Osteoblast (primary cell): Measurements from ENCODE around the gene SORCS3. TPM values are rescaled to one million over a fixed set of nuclear protein-coding genes. Genes with fewer than 3 reads are reported as not detected.

Experiments used
- DNase-seq: peaks from one replicate; pipeline ENCODE4 v3.0.0; 2011; ENCODE audit warnings: low spot score, mixed read lengths; ENCODE audit not compliant: insufficient read length; ENCODE audit errors: missing footprints
- H2AFZ ChIP-seq: 2 replicates; pipeline ENCODE4 v1.6.0; 2011; ENCODE audit warnings: mild to moderate bottlenecking, low read length
- H3K27ac ChIP-seq: 2 replicates; pipeline ENCODE4 v1.5.1; 2011; ENCODE audit warnings: mild to moderate bottlenecking, low read depth, low read length, moderate library complexity
- H3K27me3 ChIP-seq: 2 replicates; pipeline ENCODE4 v1.6.0; 2012; ENCODE audit warnings: mild to moderate bottlenecking, control low read depth, inconsistent platforms, low read length, moderate library complexity; ENCODE audit not compliant: insufficient read depth
- H3K36me3 ChIP-seq: 2 replicates; pipeline ENCODE4 v1.5.1; 2011; ENCODE audit warnings: mild to moderate bottlenecking, low read length, control low read depth, moderate library complexity; ENCODE audit not compliant: insufficient read depth
- H3K4me1 ChIP-seq: 2 replicates; pipeline ENCODE4 v1.5.1; 2011; ENCODE audit warnings: mild to moderate bottlenecking, low read length, control low read depth, moderate library complexity; ENCODE audit not compliant: insufficient read depth
- H3K4me2 ChIP-seq: 2 replicates; pipeline ENCODE4 v1.6.0; 2011; ENCODE audit warnings: mild to moderate bottlenecking, low read length; ENCODE audit not compliant: insufficient read depth
- H3K4me3 ChIP-seq: fragments of 200-600 bp; sonication (generic); 3 replicates; pipeline ENCODE4 v1.5.1; 2012; ENCODE audit warnings: mild to moderate bottlenecking, low read length, inconsistent platforms; ENCODE audit not compliant: insufficient read depth
- H3K79me2 ChIP-seq: 2 replicates; pipeline ENCODE4 v1.6.0; 2012; ENCODE audit warnings: mild to moderate bottlenecking, low read length, control low read depth, inconsistent platforms; ENCODE audit not compliant: insufficient read depth
- H3K9me3 ChIP-seq: 2 replicates; pipeline ENCODE4 v1.5.1; 2011; ENCODE audit warnings: low read depth, low read length, control low read depth
- H4K20me1 ChIP-seq: 2 replicates; pipeline ENCODE4 v1.6.0; 2012; ENCODE audit warnings: mild to moderate bottlenecking, low read length, control low read depth; ENCODE audit not compliant: insufficient read depth
- total RNA-seq: library from RNA; depleted of rRNA; stranded (reverse); fragments of >200 nt; gene quantifications from 2 replicates; pipeline ENCODE4 v1.2.3, GENCODE V29; 2012
- TF ChIP-seq, protein P1 (sequence below): IDR thresholded peaks from 2 replicates; pipeline ENCODE4 v1.5.1; 2011; ENCODE audit warnings: mild to moderate bottlenecking, low read depth, low read length, moderate library complexity; ENCODE audit errors: extremely low read depth

The SORCS3 gene
- total RNA-seq, 1 donor, result not detected

DNA sequence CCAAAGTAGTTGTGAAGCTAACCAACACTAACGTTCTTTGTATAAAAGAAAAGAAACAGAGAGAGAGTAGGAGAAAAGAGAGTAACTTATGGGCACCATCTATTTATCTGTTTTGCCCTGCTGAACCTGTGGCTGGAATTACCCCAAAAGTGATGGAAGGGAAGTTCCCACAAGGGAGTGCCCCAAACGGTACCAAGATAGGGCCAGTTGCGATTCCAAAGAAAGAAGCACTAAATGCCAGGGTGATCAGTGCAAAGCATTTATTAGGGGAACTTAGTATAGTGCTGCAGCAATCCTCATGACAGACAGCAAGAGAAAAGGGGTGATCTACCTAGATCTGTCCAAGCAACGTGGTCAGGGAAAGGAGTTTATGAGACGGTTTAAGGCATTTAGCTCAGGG lies 190.2 kb downstream of the SORCS3 start:
- TF ChIP-seq, protein P1, sequence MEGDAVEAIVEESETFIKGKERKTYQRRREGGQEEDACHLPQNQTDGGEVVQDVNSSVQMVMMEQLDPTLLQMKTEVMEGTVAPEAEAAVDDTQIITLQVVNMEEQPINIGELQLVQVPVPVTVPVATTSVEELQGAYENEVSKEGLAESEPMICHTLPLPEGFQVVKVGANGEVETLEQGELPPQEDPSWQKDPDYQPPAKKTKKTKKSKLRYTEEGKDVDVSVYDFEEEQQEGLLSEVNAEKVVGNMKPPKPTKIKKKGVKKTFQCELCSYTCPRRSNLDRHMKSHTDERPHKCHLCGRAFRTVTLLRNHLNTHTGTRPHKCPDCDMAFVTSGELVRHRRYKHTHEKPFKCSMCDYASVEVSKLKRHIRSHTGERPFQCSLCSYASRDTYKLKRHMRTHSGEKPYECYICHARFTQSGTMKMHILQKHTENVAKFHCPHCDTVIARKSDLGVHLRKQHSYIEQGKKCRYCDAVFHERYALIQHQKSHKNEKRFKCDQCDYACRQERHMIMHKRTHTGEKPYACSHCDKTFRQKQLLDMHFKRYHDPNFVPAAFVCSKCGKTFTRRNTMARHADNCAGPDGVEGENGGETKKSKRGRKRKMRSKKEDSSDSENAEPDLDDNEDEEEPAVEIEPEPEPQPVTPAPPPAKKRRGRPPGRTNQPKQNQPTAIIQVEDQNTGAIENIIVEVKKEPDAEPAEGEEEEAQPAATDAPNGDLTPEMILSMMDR, result no peak
- no peaks in the 10 kb centered on the region for H4K20me1 ChIP-seq
- no peak for DNase-seq
- H3K79me2 ChIP-seq, result no peaks in the 10 kb centered on the region
- H2AFZ ChIP-seq, result no peak overlapping the region
- no peaks in the 10 kb centered on the region for H3K27me3 ChIP-seq
- H3K4me2 ChIP-seq, result no peak overlapping the region
- no peak overlapping the region for H3K27ac ChIP-seq
- no peak overlapping the region for H3K4me3 ChIP-seq
- H3K4me1 ChIP-seq, result no peaks in the 10 kb centered on the region
- H3K36me3 ChIP-seq, result no peaks in the 10 kb centered on the region
- H3K9me3 ChIP-seq, result no peaks in the 10 kb centered on the region

DNA sequence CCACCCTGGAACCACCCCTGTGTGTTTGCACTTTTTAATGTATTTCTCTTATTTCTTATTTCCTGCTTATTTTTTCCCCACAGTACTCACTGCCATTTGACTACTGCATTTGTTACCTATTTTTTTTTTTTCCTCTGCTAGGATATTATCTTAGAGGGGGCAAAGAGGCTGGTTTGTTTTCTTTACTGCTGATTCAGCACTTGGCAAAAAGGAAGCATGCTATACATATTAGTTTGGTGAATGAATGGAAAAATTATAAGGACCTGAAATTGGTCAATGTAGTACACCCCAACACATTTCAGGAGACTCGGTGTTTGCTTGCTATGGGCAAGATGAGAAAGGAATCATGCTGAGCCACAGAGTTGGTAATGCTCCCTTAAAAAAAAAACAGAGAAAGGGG lies 193.5 kb downstream of the SORCS3 start:
- H3K9me3 ChIP-seq, result no peaks in the 10 kb centered on the region
- no peak overlapping the region for H2AFZ ChIP-seq
- no peak for DNase-seq
- no peak overlapping the region for H3K4me2 ChIP-seq
- no peaks in the 10 kb centered on the region for H3K4me1 ChIP-seq
- H3K27ac ChIP-seq, result no peak overlapping the region
- no peaks in the 10 kb centered on the region for H3K27me3 ChIP-seq
- H3K4me3 ChIP-seq, result no peak overlapping the region
- H3K36me3 ChIP-seq, result no peaks in the 10 kb centered on the region
- H4K20me1 ChIP-seq, result no peaks in the 10 kb centered on the region
- TF ChIP-seq, protein P1, result no peak
- H3K79me2 ChIP-seq, result no peaks in the 10 kb centered on the region

DNA sequence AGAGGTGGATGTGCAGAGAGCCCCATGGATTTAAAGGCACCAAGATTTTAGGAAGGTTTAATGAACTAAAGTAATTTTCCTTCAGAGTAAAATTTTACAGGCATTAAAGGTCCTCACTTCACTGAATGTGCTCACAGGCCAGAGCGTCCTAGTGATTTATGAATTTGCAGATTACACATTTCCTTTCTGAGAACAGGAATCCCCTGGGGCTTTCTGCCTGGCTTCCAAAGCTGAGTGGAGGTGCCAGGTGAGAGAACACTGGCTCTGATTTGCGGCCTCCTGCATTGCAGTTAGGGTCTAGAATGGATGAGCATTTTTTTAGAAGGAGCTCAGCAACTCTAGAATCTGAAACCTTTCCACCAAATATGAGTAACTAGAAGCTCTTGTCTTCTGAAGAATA lies 194.3 kb downstream of the SORCS3 start:
- Histone ChIP-seq H4K20me1 (no peaks in the 10 kb centered on the region), H3K36me3 (no peaks in the 10 kb centered on the region), H3K4me3 (no peak overlapping the region), H3K79me2 (no peaks in the 10 kb centered on the region), H3K27ac (no peak overlapping the region), H2AFZ (no peak overlapping the region), H3K4me2 (no peak overlapping the region), H3K27me3 (no peaks in the 10 kb centered on the region), H3K4me1 (no peaks in the 10 kb centered on the region), H3K9me3 (no peaks in the 10 kb centered on the region)
- DNase-seq, result no peak
- TF ChIP-seq, protein P1, result no peak

DNA sequence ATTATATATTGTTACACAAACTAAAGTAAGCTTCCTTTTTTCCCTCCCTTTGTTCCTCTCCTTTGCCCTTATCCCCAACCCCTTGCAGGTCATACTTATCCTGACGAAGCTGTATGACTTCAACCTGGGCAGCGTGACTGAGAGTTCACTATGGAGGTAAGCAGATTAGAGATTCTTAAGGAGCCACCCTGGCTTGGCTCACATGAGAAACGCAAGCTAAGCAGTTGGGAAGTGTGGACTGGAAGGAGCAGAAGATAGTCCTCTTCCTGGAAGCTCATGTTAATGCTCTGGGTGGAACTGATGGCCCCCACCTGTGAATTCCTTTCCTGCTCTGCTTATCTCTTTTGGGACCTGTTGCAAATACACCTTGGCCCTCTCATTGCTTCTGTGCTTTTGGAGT lies 201.6 kb downstream of the SORCS3 start:
- Histone ChIP-seq H3K27ac (no peak overlapping the region), H3K4me1 (no peaks in the 10 kb centered on the region), H3K4me3 (no peak overlapping the region), H3K36me3 (no peaks in the 10 kb centered on the region), H3K79me2 (no peaks in the 10 kb centered on the region), H3K4me2 (no peak overlapping the region), H4K20me1 (no peaks in the 10 kb centered on the region), H3K27me3 (no peaks in the 10 kb centered on the region), H2AFZ (no peak overlapping the region), H3K9me3 (no peaks in the 10 kb centered on the region)
- TF ChIP-seq, protein P1, result no peak
- DNase-seq, result no peak
